Lung (tissue), 12 donors: ENCODE results near the gene PRKCE. TPM values are rescaled to one million over a fixed set of nuclear protein-coding genes. Genes with fewer than 3 reads are reported as not detected.
A peak's percentile ranks its signal among the peaks of the same experiment; 100 is the strongest.

Experiments
- ATAC-seq: fragments of 200-7000 bp; cut with Tn5 transposase; one replicate; pipeline ENCODE4 v1.9.1; 2020; ENCODE audit warnings: moderate number of reproducible peaks; ENCODE audit not compliant: insufficient read depth, low FRiP score
- DNase-seq, 3 donors: peaks; one replicate each; pipeline ENCODE4 v3.0.0-alpha.2; 2013 to 2017
- H3K27ac ChIP-seq, 2 donors: one replicate each; pipeline ENCODE4 v1.5.1; 2013; ENCODE audit warnings: mild to moderate bottlenecking in 2 of 2, moderate library complexity in 2 of 2, control low read depth in 1 of 2, inconsistent platforms in 1 of 2, low read depth in 1 of 2, low read length in 1 of 2
- H3K27me3 ChIP-seq, 3 donors: one replicate each; pipeline ENCODE4 v1.5.1; 2013; ENCODE audit warnings: low read length in 2 of 3; ENCODE audit not compliant: control insufficient read depth in 3 of 3, insufficient read depth in 3 of 3
- H3K36me3 ChIP-seq, 4 donors: one replicate each; pipeline ENCODE4 v1.5.1; 2013; ENCODE audit warnings: low read length in 4 of 4, mild to moderate bottlenecking in 1 of 4, moderate library complexity in 1 of 4; ENCODE audit not compliant: control insufficient read depth in 4 of 4, insufficient read depth in 4 of 4
- H3K4me1 ChIP-seq, 5 donors: one replicate each; pipeline ENCODE4 v1.5.1; 2013; ENCODE audit warnings: low read length in 5 of 5, mild to moderate bottlenecking in 2 of 5, moderate library complexity in 1 of 5; ENCODE audit not compliant: control insufficient read depth in 5 of 5, insufficient read depth in 5 of 5
- H3K4me3 ChIP-seq: one replicate; pipeline ENCODE4 v1.5.1; 2013; ENCODE audit warnings: mild to moderate bottlenecking, control low read depth, moderate library complexity
- H3K9ac ChIP-seq, 2 donors: one replicate each; pipeline ENCODE4 v1.5.1; 2013; ENCODE audit warnings: low read length in 2 of 2, control low read depth in 1 of 2; ENCODE audit not compliant: insufficient read depth in 1 of 2
- H3K9me3 ChIP-seq, 4 donors: one replicate each; pipeline ENCODE4 v1.5.1; 2013; ENCODE audit warnings: low read length in 3 of 4, mild to moderate bottlenecking in 1 of 4, moderate library complexity in 1 of 4; ENCODE audit not compliant: control insufficient read depth in 4 of 4, insufficient read depth in 3 of 4
- CTCF ChIP-seq: IDR thresholded peaks from 2 replicates; pipeline ENCODE4 v1.5.1; 2012; ENCODE audit warnings: mild to moderate bottlenecking; ENCODE audit errors: control extremely low read depth, extremely low read depth
- WGBS, 2 donors: extraction: QIAGEN DNeasy Blood & Tissue Kit; methylation state at CpG; one replicate each; pipeline ENCODE4 v1.1.7; 2013; 5-methylcytosine and 5-hydroxymethylcytosine counted together
- polyA plus RNA-seq, 2 donors: library from polyadenylated mRNA; stranded (reverse); fragments of 200-250 nt; gene quantifications; one replicate each; pipeline ENCODE4 v1.2.1, GENCODE V29; 2013
- total RNA-seq, 2 donors: library from RNA; depleted of rRNA in 1 of 2; stranded (reverse); fragments of >200 nt in 1 of 2; gene quantifications; one replicate each; pipeline ENCODE4 v1.2.1, GENCODE V29; 2014 to 2021
- donor health status: control.
- donor health status: control.
- donor health status: Bipolar disorder and iron deficiency.
- donor health status: healthy.
- donor health status: DM: yes; HTN: yes; CAD: no.

Gene PRKCE
- total and polyA plus RNA-seq, 4 donors = 12.5 to 82.2 (median 32.1) TPM

- no peak overlapping the region for H3K4me3 ChIP-seq
- TF ChIP-seq CTCF = no peak
- H3K9me3 ChIP-seq = no peaks in the 10 kb centered on the region
- WGBS, 2 donors = 37 to 47% methylated on average over 5 of the region's 5 CpGs
- peak; percentile 78 for ATAC-seq
- peaks cover 0 to 3% (median under 1%) of the 10 kb centered on the region in 5 donors for H3K4me1 ChIP-seq
- DNase-seq = no peak
- no peak overlapping the region for H3K9ac ChIP-seq
- peaks cover 0 to 5% (median 2%) of the 10 kb centered on the region in 4 donors for H3K36me3 ChIP-seq
- no peak overlapping the region for H3K27ac ChIP-seq
- H3K27me3 ChIP-seq = no peaks in the 10 kb centered on the region
Observed at GRCh38 chr2:45986509-45986908, 335.0 kb downstream of the PRKCE start.

- Histone ChIP-seq H3K27ac (no peak overlapping the region), H3K9ac (no peak overlapping the region), H3K9me3 (no peaks in the 10 kb centered on the region), H3K36me3 (peaks cover 0 to 2% (median 0%) of the 10 kb centered on the region in 4 donors), H3K4me1 (peaks cover 0 to 13% (median 7%) of the 10 kb centered on the region in 5 donors), H3K4me3 (no peak overlapping the region), H3K27me3 (no peaks in the 10 kb centered on the region)
- no peak for TF ChIP-seq CTCF
- no peak for ATAC-seq
- no peak for DNase-seq
- WGBS, 2 donors = 86 to 93% methylated on average over 2 of the region's 2 CpGs
Observed at GRCh38 chr2:45987856-45988255, 336.4 kb downstream of the PRKCE start.

- no peak for TF ChIP-seq CTCF
- H3K4me1 ChIP-seq = peaks cover 0 to 23% (median 13%) of the 10 kb centered on the region in 5 donors
- no peak overlapping the region for H3K4me3 ChIP-seq
- H3K36me3 ChIP-seq = peaks cover 0 to 2% (median 0%) of the 10 kb centered on the region in 4 donors
- no peaks in the 10 kb centered on the region for H3K9me3 ChIP-seq
- no peak for DNase-seq
- 94 to 96% methylated on average over 7 of the region's 7 CpGs for WGBS, 2 donors
- no peaks in the 10 kb centered on the region for H3K27me3 ChIP-seq
- no peak for ATAC-seq
- no peak overlapping the region for H3K27ac ChIP-seq
- no peak overlapping the region for H3K9ac ChIP-seq
Observed at GRCh38 chr2:45988879-45989278, 337.4 kb downstream of the PRKCE start.

- Histone ChIP-seq H3K4me1 (peaks cover 0 to 26% (median 11%) of the 10 kb centered on the region in 5 donors), H3K27me3 (no peaks in the 10 kb centered on the region), H3K36me3 (peaks cover 0 to 2% (median 0%) of the 10 kb centered on the region in 4 donors), H3K9ac (no peak overlapping the region), H3K9me3 (no peaks in the 10 kb centered on the region), H3K4me3 (no peak overlapping the region), H3K27ac (no peak overlapping the region)
- no peak for ATAC-seq
- DNase-seq = no peak
- no peak for TF ChIP-seq CTCF
- 89 to 93% methylated on average over 6 of the region's 6 CpGs for WGBS, 2 donors
Observed at GRCh38 chr2:45990131-45990530, 338.7 kb downstream of the PRKCE start.
